H9 (cell line): ENCODE data around the gene PIP4K2B. TPM values are rescaled to one million over a fixed set of nuclear protein-coding genes. Genes with fewer than 3 reads are reported as not detected.

ENCODE experiments used
- DNase-seq: peaks from one replicate; pipeline ENCODE4 v3.0.0-alpha.2; 2017
- H2AFZ ChIP-seq: one replicate; pipeline ENCODE4 v1.6.1; 2013; ENCODE audit warnings: mild to moderate bottlenecking, low read length, control low read depth, moderate library complexity
- H2AK5ac ChIP-seq: 2 replicates; pipeline ENCODE4 v1.6.1; 2013; ENCODE audit warnings: low read length, control low read depth, mixed read lengths; ENCODE audit not compliant: insufficient read length
- H2BK120ac ChIP-seq: one replicate; pipeline ENCODE4 v1.6.1; 2013; ENCODE audit warnings: low read depth, mild to moderate bottlenecking, low read length, control low read depth, inconsistent platforms; ENCODE audit not compliant: poor library complexity, severe bottlenecking
- H2BK12ac ChIP-seq: 2 replicates; pipeline ENCODE4 v1.6.1; 2013; ENCODE audit warnings: low read length, control low read depth, mixed read lengths, low read depth; ENCODE audit not compliant: insufficient read length
- H2BK15ac ChIP-seq: 2 replicates; pipeline ENCODE4 v1.6.1; 2013; ENCODE audit warnings: low read depth, low read length, control low read depth
- H2BK20ac ChIP-seq: one replicate; pipeline ENCODE4 v1.6.1; 2013; ENCODE audit warnings: low read depth, mild to moderate bottlenecking, low read length, control low read depth, inconsistent platforms; ENCODE audit not compliant: poor library complexity, severe bottlenecking
- H2BK5ac ChIP-seq: 2 replicates; pipeline ENCODE4 v1.6.1; 2013; ENCODE audit warnings: low read length, control low read depth, mixed read lengths; ENCODE audit not compliant: insufficient read length
- H3K14ac ChIP-seq: 2 replicates; pipeline ENCODE4 v1.6.1; 2013; ENCODE audit warnings: low read length, control low read depth; ENCODE audit not compliant: insufficient read depth
- H3K18ac ChIP-seq: 2 replicates; pipeline ENCODE4 v1.6.1; 2013; ENCODE audit warnings: low read depth, mild to moderate bottlenecking, mixed read lengths, low read length, control low read depth; ENCODE audit not compliant: insufficient read length
- H3K23ac ChIP-seq: 2 replicates; pipeline ENCODE4 v1.6.1; 2013; ENCODE audit warnings: low read length, control low read depth, mixed read lengths, low read depth; ENCODE audit not compliant: insufficient read length
- H3K23me2 ChIP-seq: 2 replicates; pipeline ENCODE4 v1.6.1; 2013; ENCODE audit warnings: low read depth, mild to moderate bottlenecking, mixed read lengths, low read length, control low read depth; ENCODE audit not compliant: insufficient read length, poor library complexity, severe bottlenecking
- H3K27ac ChIP-seq: 2 replicates; pipeline ENCODE4 v1.5.1; 2013; ENCODE audit warnings: low read length, control low read depth, mixed read lengths, low read depth; ENCODE audit not compliant: insufficient read length
- H3K27me3 ChIP-seq: 2 replicates; pipeline ENCODE4 v1.6.1; 2013; ENCODE audit warnings: low read length, control low read depth, inconsistent platforms; ENCODE audit not compliant: insufficient read depth
- H3K4ac ChIP-seq: 2 replicates; pipeline ENCODE4 v1.6.1; 2013; ENCODE audit warnings: low read depth, mild to moderate bottlenecking, control low read depth, inconsistent platforms, low read length, moderate library complexity
- H3K4me1 ChIP-seq: 2 replicates; pipeline ENCODE4 v1.6.1; 2013; ENCODE audit warnings: low read length, control low read depth, inconsistent platforms; ENCODE audit not compliant: insufficient read depth
- H3K4me2 ChIP-seq: 2 replicates; pipeline ENCODE4 v1.6.1; 2013; ENCODE audit warnings: low read length, control low read depth, mixed read lengths; ENCODE audit not compliant: insufficient read length, insufficient read depth
- H3K56ac ChIP-seq: 2 replicates; pipeline ENCODE4 v1.6.1; 2013; ENCODE audit warnings: low read depth, mild to moderate bottlenecking, mixed read lengths, low read length, control low read depth; ENCODE audit not compliant: insufficient read length
- H3K79me1 ChIP-seq: 2 replicates; pipeline ENCODE4 v1.6.1; 2013; ENCODE audit warnings: low read depth, mild to moderate bottlenecking, moderate library complexity, low read length, control low read depth, inconsistent platforms; ENCODE audit not compliant: insufficient read depth, poor library complexity, severe bottlenecking
- H3K79me2 ChIP-seq: 2 replicates; pipeline ENCODE4 v1.6.1; 2013; ENCODE audit warnings: low read length, control low read depth, inconsistent platforms; ENCODE audit not compliant: insufficient read depth
- H3K9ac ChIP-seq: 2 replicates; pipeline ENCODE4 v1.6.1; 2013; ENCODE audit warnings: low read length, control low read depth, mixed read lengths; ENCODE audit not compliant: insufficient read length; ENCODE audit errors: extremely low read depth
- H3K9me3 ChIP-seq: one replicate; pipeline ENCODE4 v1.6.1; 2013; ENCODE audit warnings: low read depth, low read length, inconsistent platforms; ENCODE audit not compliant: control insufficient read depth
- H3T11ph ChIP-seq: one replicate; pipeline ENCODE4 v1.6.1; 2013; ENCODE audit warnings: mild to moderate bottlenecking, low read length, control low read depth, inconsistent platforms
- H4K20me1 ChIP-seq: one replicate; pipeline ENCODE4 v1.6.1; 2013; ENCODE audit not compliant: control insufficient read depth, insufficient read length, insufficient read depth
- H4K5ac ChIP-seq: 2 replicates; pipeline ENCODE4 v1.6.1; 2013; ENCODE audit warnings: low read depth, mild to moderate bottlenecking, mixed read lengths, low read length, control low read depth; ENCODE audit not compliant: insufficient read length
- H4K8ac ChIP-seq: replicated peaks from 2 replicates; pipeline ENCODE4 v1.6.1; 2013; ENCODE audit warnings: low read length, control low read depth, mixed read lengths, low read depth; ENCODE audit not compliant: insufficient read length
- H4K91ac ChIP-seq: 2 replicates; pipeline ENCODE4 v1.6.1; 2013; ENCODE audit warnings: low read depth, mild to moderate bottlenecking, moderate library complexity, mixed read lengths, low read length, control low read depth; ENCODE audit not compliant: insufficient read length
- H3K27ac Mint-ChIP-seq, 3 experiments: 2 replicates in 2 of 3; 3 replicates in 1 of 3; pipeline ENCODE4 v1.8.0; 2020 to 2021; ENCODE audit warnings: mixed read lengths in 3 of 3, mild to moderate bottlenecking in 1 of 3, moderate library complexity in 1 of 3
- H3K27me3 Mint-ChIP-seq: 2 replicates; pipeline ENCODE4 v1.8.0; 2021; ENCODE audit warnings: low read depth, mild to moderate bottlenecking, moderate library complexity, mixed read lengths
- H3K36me3 Mint-ChIP-seq, 3 experiments: 2 replicates in 2 of 3; 3 replicates in 1 of 3; pipeline ENCODE4 v1.8.0; 2020 to 2021; ENCODE audit warnings: low read depth in 3 of 3, mixed read lengths in 3 of 3; ENCODE audit not compliant: insufficient read depth in 1 of 3
- H3K4me1 Mint-ChIP-seq, 2 experiments: 2 replicates each; pipeline ENCODE4 v1.8.0; 2020; ENCODE audit warnings: mixed read lengths in 2 of 2
- H3K4me3 Mint-ChIP-seq, 2 experiments: 2 replicates in 1 of 2; 3 replicates in 1 of 2; pipeline ENCODE4 v1.8.0; 2020 to 2021; ENCODE audit warnings: mild to moderate bottlenecking in 2 of 2, mixed read lengths in 2 of 2, moderate library complexity in 1 of 2
- H3K9me3 Mint-ChIP-seq, 2 experiments: 2 replicates in 1 of 2; 3 replicates in 1 of 2; pipeline ENCODE4 v1.8.0; 2020; ENCODE audit warnings: mild to moderate bottlenecking in 2 of 2, mixed read lengths in 2 of 2, moderate library complexity in 1 of 2
- CTCF ChIP-seq: fragments of 200-600 bp; sonication (generic); conservative IDR thresholded peaks from 3 replicates; pipeline ENCODE4 v1.8.0; 2021; ENCODE audit warnings: antibody characterized with exemption, mild to moderate bottlenecking
- WGBS: extraction: QIAGEN DNeasy Blood & Tissue Kit; methylation state at CpG from one replicate; pipeline ENCODE4 v1.1.7; 2013; ENCODE audit warnings: missing lambda C conversion rate, low lambda C conversion rate, mixed read lengths; ENCODE audit not compliant: insufficient read length; ENCODE audit errors: extremely low coverage; 5-methylcytosine and 5-hydroxymethylcytosine counted together
- total RNA-seq: library from RNA; stranded (reverse); gene quantifications from 2 replicates; pipeline ENCODE4 v1.2.1, GENCODE V29; 2021

PIP4K2B gene
- total RNA-seq, 1 experiment from 2014 or later, result 61.9 TPM

- no peak overlapping the region for H2BK120ac ChIP-seq
- H2AFZ ChIP-seq, result no peak overlapping the region
- no peaks in the 10 kb centered on the region for H3K27me3 ChIP-seq
- H2BK15ac ChIP-seq, result no peak overlapping the region
- TF ChIP-seq CTCF, result peak; percentile 28; the same call in 2 of the 3 replicates
- H4K20me1 ChIP-seq, result no peaks in the 10 kb centered on the region
- H3K27ac ChIP-seq, result no peak overlapping the region
- DNase-seq, result no peak
- H3K79me1 ChIP-seq, result no peaks in the 10 kb centered on the region
- Mint-ChIP-seq H3K4me3 (no peak overlapping the region), H3K9me3 (no peaks in the 10 kb centered on the region), H3K36me3 (peaks cover 31 to 85% (median 63%) of the 10 kb centered on the region in 3 experiments), H3K27ac (no peak overlapping the region), H3K4me1 (no peaks in the 10 kb centered on the region), H3K27me3 (no peaks in the 10 kb centered on the region)
- H2BK12ac ChIP-seq, result no peak overlapping the region
- H3K14ac ChIP-seq, result no peak overlapping the region
- no peak overlapping the region for H3K4ac ChIP-seq
- H2BK20ac ChIP-seq, result no peak overlapping the region
- no peaks in the 10 kb centered on the region for H3K9me3 ChIP-seq
- no peaks in the 10 kb centered on the region for H3K23me2 ChIP-seq
- no peak overlapping the region for H3K9ac ChIP-seq
- H3K18ac ChIP-seq, result no peak overlapping the region
- H4K8ac ChIP-seq, result no peak overlapping the region
- H3K4me2 ChIP-seq, result no peak overlapping the region
- no peak overlapping the region for H4K91ac ChIP-seq
- no CpG with 5 or more reads among the region's 3 CpGs for WGBS
- no peak overlapping the region for H2AK5ac ChIP-seq
- no peak overlapping the region for H3T11ph ChIP-seq
- no peak overlapping the region for H2BK5ac ChIP-seq
- no peaks in the 10 kb centered on the region for H3K4me1 ChIP-seq
- no peak overlapping the region for H3K56ac ChIP-seq
- H3K23ac ChIP-seq, result no peak overlapping the region
- H3K79me2 ChIP-seq, result no peaks in the 10 kb centered on the region
- H4K5ac ChIP-seq, result no peak overlapping the region
These were observed 16.1 kb downstream of the PIP4K2B start for GRCh38 chr17:38783227-38783626.
